Lower lobe of right lung (tissue), 2 donors: ENCODE results near the gene DUSP23. TPM values are rescaled to one million over a fixed set of nuclear protein-coding genes. Genes with fewer than 3 reads are reported as not detected.

Source experiments
- ATAC-seq, 2 donors: fragments of 200-7000 bp; cut with Tn5 transposase; one replicate each; pipeline ENCODE4 v1.9.1; 2020 to 2022; ENCODE audit warnings: mild to moderate bottlenecking in 2 of 2, moderate library complexity in 2 of 2
- DNase-seq: peaks from one replicate; pipeline ENCODE4 v3.0.0-alpha.2; 2020
- H3K27ac ChIP-seq: fragments of 200-600 bp; one replicate; pipeline ENCODE4 v1.8.0; 2022
- H3K27me3 ChIP-seq: fragments of 200-600 bp; one replicate; pipeline ENCODE4 v1.8.0; 2022; ENCODE audit warnings: low read depth
- H3K36me3 ChIP-seq: fragments of 200-600 bp; one replicate; pipeline ENCODE4 v1.8.0; 2022; ENCODE audit warnings: mild to moderate bottlenecking
- H3K4me1 ChIP-seq: fragments of 200-600 bp; one replicate; pipeline ENCODE4 v1.8.0; 2022
- H3K4me3 ChIP-seq: fragments of 200-600 bp; one replicate; pipeline ENCODE4 v1.8.0; 2022; ENCODE audit warnings: mild to moderate bottlenecking
- H3K9me3 ChIP-seq: fragments of 200-600 bp; one replicate; pipeline ENCODE4 v1.8.0; 2022
- CTCF ChIP-seq: fragments of 200-600 bp; IDR thresholded peaks from one replicate; pipeline ENCODE4 v1.8.0; 2022; ENCODE audit warnings: antibody characterized with exemption, mild to moderate bottlenecking
- intact Hi-C: fragments of 100-400 bp; cut with DNase I; formaldehyde crosslinking; loops from one replicate; pipeline ENCODE4 v1.11.0; 2022
- total RNA-seq: library from RNA; stranded (reverse); fragmentation: NEBNext Ultra II Directional; extraction: Animal tissue kit (Norgen Biotek cat#: 25700); gene quantifications from one replicate; pipeline ENCODE4 v1.2.1, GENCODE V29; 2021
- donor health status: DM: no; HTN: yes; CAD: no; lungs with severe emphysema.

DUSP23 gene
- total RNA-seq, 1 donor from 2014 or later = 55.5 TPM

- H3K4me1 ChIP-seq = peaks cover 42% of the 10 kb centered on the region
- H3K4me3 ChIP-seq = no peak overlapping the region
- no peaks in the 10 kb centered on the region for H3K27me3 ChIP-seq
- no peak for TF ChIP-seq CTCF
- intact Hi-C loops = no loop called here
- DNase-seq (no peak), ATAC-seq (no peak)
- H3K27ac ChIP-seq = no peak overlapping the region
- H3K36me3 ChIP-seq = peaks cover 13% of the 10 kb centered on the region
- H3K9me3 ChIP-seq = no peaks in the 10 kb centered on the region
Measured at GRCh38 chr1:159831412-159832141, 50.8 kb downstream of the DUSP23 start.

Other genes starting within 250 kb of the DUSP23 start
- gene OR10J5, start 245.0 kb upstream of the DUSP23 start, total RNA-seq = not detected
- gene APCS, start 193.1 kb upstream of the DUSP23 start, total RNA-seq = not detected
- not detected for gene CRP, start 66.4 kb upstream of the DUSP23 start, total RNA-seq
- gene FCRL6, start 21.4 kb downstream of the DUSP23 start, total RNA-seq = 2.3 TPM
- gene SLAMF8, start 45.9 kb downstream of the DUSP23 start, total RNA-seq = 51.2 TPM
- 0.35 TPM for gene VSIG8, start 81.7 kb downstream of the DUSP23 start, total RNA-seq
- gene CFAP45, start 119.2 kb downstream of the DUSP23 start, total RNA-seq = 10.2 TPM
- 451 TPM for gene TAGLN2, start 144.5 kb downstream of the DUSP23 start, total RNA-seq
- 2.0 TPM for gene IGSF9, start 164.7 kb downstream of the DUSP23 start, total RNA-seq
- not detected for gene SLAMF9, start 173.3 kb downstream of the DUSP23 start, total RNA-seq